DND-41 (cell line): Measurements from ENCODE around the gene SLC5A1.

Experiments
- CTCF ChIP-seq: IDR thresholded peaks from 2 replicates; pipeline ENCODE4 v1.5.1; 2012; ENCODE audit warnings: borderline replicate concordance, low read length, moderate library complexity, mild to moderate bottlenecking; ENCODE audit not compliant: poor library complexity, severe bottlenecking; ENCODE audit errors: extremely low read depth
- EZH2 ChIP-seq: IDR thresholded peaks from 3 replicates; pipeline ENCODE4 v1.6.1; 2012; ENCODE audit warnings: borderline replicate concordance, low read depth, mild to moderate bottlenecking, moderate library complexity, low read length, inconsistent platforms; ENCODE audit not compliant: severe bottlenecking

- TF ChIP-seq CTCF = no peak
- no peak for TF ChIP-seq EZH2
These were observed 22.9 kb upstream of the SLC5A1 start for GRCh38 chr22:32020117-32020516.
